IMR-90 (cell line): ENCODE results near the gene SMARCAD1. TPM values are rescaled to one million over a fixed set of nuclear protein-coding genes. Genes with fewer than 3 reads are reported as not detected.

Experiments
- ATAC-seq: fragments of 200-7000 bp; cut with Tn5 transposase; 2 replicates; pipeline ENCODE4 v1.9.1; 2020; ENCODE audit warnings: low read depth, mild to moderate bottlenecking, moderate library complexity
- BruUV-seq: library from RNA; stranded (reverse); fragments of 400-500 nt; replicated peaks from 2 replicates; lab custom pipeline; 2021; lab: Mats Ljungman, UMichigan
- CTCF ChIA-PET: fragments of 300-600 bp; formaldehyde crosslinking; extraction: SDS; loops from one replicate; lab custom pipeline; 2021; ENCODE audit warnings: antibody characterized with exemption; lab: Yijun Ruan, JAX
- POLR2A ChIA-PET: fragments of 300-600 bp; sonication (Branson Sonifier 250); formaldehyde crosslinking; loops from one replicate; lab custom pipeline; 2022; ENCODE audit warnings: antibody characterized with exemption; ENCODE audit not compliant: unreplicated experiment; lab: Charles Lee
- DNase-seq: peaks from one replicate; pipeline ENCODE4 v3.0.0; 2013
- H2AFZ ChIP-seq: replicated peaks from 2 replicates; pipeline ENCODE3; 2013; ENCODE audit warnings: low read length, mild to moderate bottlenecking; ENCODE audit not compliant: poor library complexity
- H2AK5ac ChIP-seq: 2 replicates; pipeline ENCODE4 v1.6.1; 2013; ENCODE audit warnings: low read depth, low read length, inconsistent platforms
- H2AK9ac ChIP-seq: replicated peaks from 2 replicates; pipeline ENCODE3; 2013; ENCODE audit warnings: mild to moderate bottlenecking, low read depth, low read length, moderate library complexity; ENCODE audit not compliant: poor library complexity
- H2BK120ac ChIP-seq: 2 replicates; pipeline ENCODE4 v1.6.1; 2013; ENCODE audit warnings: low read depth, low read length, inconsistent platforms
- H2BK15ac ChIP-seq: 3 replicates; pipeline ENCODE4 v1.6.1; 2013; ENCODE audit warnings: low read depth, low read length, inconsistent platforms
- H2BK20ac ChIP-seq: 2 replicates; pipeline ENCODE4 v1.6.1; 2013; ENCODE audit warnings: low read depth, mild to moderate bottlenecking, inconsistent platforms, low read length, moderate library complexity
- H2BK5ac ChIP-seq: 2 replicates; pipeline ENCODE4 v1.6.1; 2013; ENCODE audit warnings: mild to moderate bottlenecking, low read depth, low read length, inconsistent platforms; ENCODE audit not compliant: poor library complexity, severe bottlenecking
- H3K14ac ChIP-seq: replicated peaks from 2 replicates; pipeline ENCODE4 v1.6.1; 2013; ENCODE audit warnings: low read depth, low read length, inconsistent platforms
- H3K18ac ChIP-seq: 2 replicates; pipeline ENCODE4 v1.6.1; 2013; ENCODE audit warnings: low read depth, low read length, control low read depth
- H3K23ac ChIP-seq: 2 replicates; pipeline ENCODE4 v1.6.1; 2013; ENCODE audit warnings: low read depth, low read length, inconsistent platforms
- H3K27ac ChIP-seq: 2 replicates; pipeline ENCODE4 v1.5.1; 2013; ENCODE audit warnings: mild to moderate bottlenecking, control low read depth, low read length; ENCODE audit not compliant: insufficient read depth
- H3K27me3 ChIP-seq: 2 replicates; pipeline ENCODE4 v1.6.1; 2013; ENCODE audit warnings: low read length; ENCODE audit not compliant: control insufficient read depth, insufficient read depth
- H3K36me3 ChIP-seq: 2 replicates; pipeline ENCODE4 v1.6.1; 2013; ENCODE audit warnings: low read length, mixed read lengths; ENCODE audit not compliant: control insufficient read depth, insufficient read depth
- H3K4ac ChIP-seq: 2 replicates; pipeline ENCODE4 v1.6.1; 2013; ENCODE audit warnings: low read depth, low read length, inconsistent platforms
- H3K4me1 ChIP-seq: 2 replicates; pipeline ENCODE4 v1.6.1; 2013; ENCODE audit warnings: low read length, mixed read lengths; ENCODE audit not compliant: control insufficient read depth, insufficient read depth
- H3K4me2 ChIP-seq: 2 replicates; pipeline ENCODE4 v1.6.1; 2013; ENCODE audit warnings: low read depth, mild to moderate bottlenecking, control low read depth, low read length, moderate library complexity
- H3K4me3 ChIP-seq: 2 replicates; pipeline ENCODE4 v1.5.1; 2013; ENCODE audit warnings: low read depth, mild to moderate bottlenecking, control low read depth, low read length, moderate library complexity; ENCODE audit not compliant: insufficient read depth
- H3K56ac ChIP-seq: 2 replicates; pipeline ENCODE4 v1.6.1; 2013; ENCODE audit warnings: low read length, inconsistent platforms; ENCODE audit not compliant: insufficient read depth; ENCODE audit errors: extremely low read depth
- H3K79me1 ChIP-seq, 2 experiments: 2 replicates each; pipeline ENCODE4 v1.6.1; 2013; ENCODE audit warnings: low read length in 2 of 2, inconsistent platforms in 1 of 2, low read depth in 1 of 2
- H3K9ac ChIP-seq: 2 replicates; pipeline ENCODE4 v1.6.1; 2013; ENCODE audit warnings: low read depth, low read length, control low read depth
- H3K9me1 ChIP-seq: 2 replicates; pipeline ENCODE4 v1.6.1; 2013; ENCODE audit warnings: low read length, inconsistent platforms; ENCODE audit not compliant: insufficient read depth
- H3K9me3 ChIP-seq: 2 replicates; pipeline ENCODE4 v1.6.1; 2013; ENCODE audit warnings: low read length; ENCODE audit not compliant: control insufficient read depth, insufficient read depth
- H4K20me1 ChIP-seq: 2 replicates; pipeline ENCODE4 v1.6.1; 2013; ENCODE audit warnings: low read length, inconsistent platforms; ENCODE audit not compliant: insufficient read depth
- H4K5ac ChIP-seq: 2 replicates; pipeline ENCODE4 v1.6.1; 2013; ENCODE audit warnings: mild to moderate bottlenecking, low read depth, low read length, control low read depth
- H4K8ac ChIP-seq, 2 experiments: 2 replicates each; pipeline ENCODE4 v1.6.1; 2013; ENCODE audit warnings: low read depth in 2 of 2, low read length in 2 of 2, control low read depth in 1 of 2, inconsistent platforms in 1 of 2
- H4K91ac ChIP-seq: 2 replicates; pipeline ENCODE4 v1.6.1; 2013; ENCODE audit warnings: low read depth, low read length, inconsistent platforms; ENCODE audit not compliant: insufficient read depth
- BHLHE40 ChIP-seq: fragments of 150-350 bp; IDR thresholded peaks from 2 replicates; pipeline ENCODE4 v1.6.1; 2016; ENCODE audit warnings: mild to moderate bottlenecking, low read depth, low read length
- CEBPB ChIP-seq: IDR thresholded peaks from 2 replicates; pipeline ENCODE4 v1.6.1; 2012; ENCODE audit warnings: low read depth, low read length, improper control_type of control experiment
- CHD1 ChIP-seq: IDR thresholded peaks from 2 replicates; pipeline ENCODE4 v1.6.1; 2012; ENCODE audit warnings: low read depth, low read length, improper control_type of control experiment
- ELK1 ChIP-seq: fragments of 150-350 bp; IDR thresholded peaks from 2 replicates; pipeline ENCODE4 v1.6.1; 2016; ENCODE audit warnings: low read depth, mild to moderate bottlenecking, low read length, moderate library complexity, borderline replicate concordance
- FOS ChIP-seq: fragments of 150-350 bp; IDR thresholded peaks from 2 replicates; pipeline ENCODE4 v1.6.1; 2016; ENCODE audit warnings: low read depth, low read length
- MAFK ChIP-seq: IDR thresholded peaks from 2 replicates; pipeline ENCODE4 v1.6.1; 2012; ENCODE audit warnings: low read depth, low read length, improper control_type of control experiment
- MAZ ChIP-seq: IDR thresholded peaks from 2 replicates; pipeline ENCODE4 v1.6.1; 2012; ENCODE audit warnings: low read depth, mild to moderate bottlenecking, low read length, improper control_type of control experiment, moderate library complexity, borderline replicate concordance
- MXI1 ChIP-seq: IDR thresholded peaks from 2 replicates; pipeline ENCODE4 v1.6.1; 2012; ENCODE audit warnings: low read depth, mild to moderate bottlenecking, low read length, moderate library complexity, borderline replicate concordance
- NFE2L2 ChIP-seq: fragments of 150-350 bp; IDR thresholded peaks from 2 replicates; pipeline ENCODE4 v1.6.1; 2016; ENCODE audit warnings: low read depth, mild to moderate bottlenecking, low read length
- POLR2A ChIP-seq: IDR thresholded peaks from 2 replicates; pipeline ENCODE4 v1.6.1; 2012; ENCODE audit warnings: mild to moderate bottlenecking, low read depth, low read length
- RAD21 ChIP-seq: IDR thresholded peaks from 2 replicates; pipeline ENCODE4 v1.6.1; 2012; ENCODE audit warnings: low read length, improper control_type of control experiment
- RCOR1 ChIP-seq: IDR thresholded peaks from 2 replicates; pipeline ENCODE4 v1.6.1; 2012; ENCODE audit warnings: mild to moderate bottlenecking, low read length, improper control_type of control experiment; ENCODE audit not compliant: insufficient replicate concordance
- RFX5 ChIP-seq: IDR thresholded peaks from 2 replicates; pipeline ENCODE4 v1.8.0; 2012; ENCODE audit warnings: low read depth, mild to moderate bottlenecking, low read length, moderate library complexity
- SMC3 ChIP-seq: fragments of 150-350 bp; IDR thresholded peaks from 2 replicates; pipeline ENCODE4 v1.6.1; 2016; ENCODE audit warnings: low read depth, mild to moderate bottlenecking, antibody characterized with exemption, low read length, moderate library complexity
- USF2 ChIP-seq: fragments of 150-350 bp; IDR thresholded peaks from 2 replicates; pipeline ENCODE4 v1.6.1; 2017; ENCODE audit warnings: mild to moderate bottlenecking, antibody characterized with exemption, low read length, low read depth
- WGBS, 2 experiments: methylation state at CpG; one replicate each; pipeline versions ENCODE4 v1.1.5 to v1.1.7; 2013; ENCODE audit warnings: missing lambda C conversion rate in 2 of 2; ENCODE audit not compliant: insufficient read length in 1 of 2; ENCODE audit errors: extremely low coverage in 2 of 2; 5-methylcytosine and 5-hydroxymethylcytosine counted together
- dilution Hi-C: fragments of 300-500 bp; cut with HindIII; formaldehyde crosslinking; loops from one replicate; pipeline ENCODE4 v1.14.3; 2018; ENCODE audit warnings: low sequenced_read_pairs; ENCODE audit not compliant: unreplicated experiment
- in situ Hi-C: fragments of 300-500 bp; cut with MboI; formaldehyde crosslinking; loops from 3 replicates; pipeline ENCODE4 v1.14.3; 2019; ENCODE audit warnings: low sequenced_read_pairs, inconsistent platforms, mixed read lengths
- intact Hi-C: fragments of 100-400 bp; cut with micrococcal nuclease; formaldehyde crosslinking; loops from 2 replicates; pipeline ENCODE4 v1.10.0; 2022
- polyA plus RNA-seq, 3 experiments: library from polyadenylated mRNA; depleted of rRNA; stranded (reverse); fragments of >200 nt; gene quantifications; 2 replicates each; pipeline ENCODE4 v1.2.3, GENCODE V29; 2012; ENCODE audit warnings: low replicate concordance in 1 of 3
- total RNA-seq: library from RNA; depleted of rRNA; stranded (reverse); fragments of >200 nt; gene quantifications from 2 replicates; pipeline ENCODE4 v1.2.3, GENCODE V29; 2012
- TF ChIP-seq, protein P1 (sequence below): conservative IDR thresholded peaks from 2 replicates; pipeline ENCODE4 v1.5.1; 2012; ENCODE audit warnings: mild to moderate bottlenecking, low read depth, low read length, improper control_type of control experiment

The SMARCAD1 gene
- total and polyA plus RNA-seq, 2 of the 4 experiments (the other 2 are of a cell fraction): 12.3 to 35.3 TPM

- ChIA-PET POLR2A (no interaction called here), CTCF (no interaction called here)
- no CpG with 5 or more reads among the region's 2 CpGs for WGBS, 2 experiments
- Histone ChIP-seq H3K4me1 (peaks cover 2% of the 10 kb centered on the region; the same call in 1 of the 2 replicates), H3K4me3 (no peak overlapping the region), H3K23ac (no peak overlapping the region), H2AK9ac (no peak overlapping the region), H3K4ac (no peak overlapping the region), H2BK120ac (no peak overlapping the region), H3K14ac (no peak overlapping the region), H4K8ac (no peak overlapping the region), H2AK5ac (no peak overlapping the region), H3K9me1 (peaks cover 2% of the 10 kb centered on the region; the same call in 1 of the 2 replicates), H3K9ac (no peak overlapping the region), H4K91ac (no peak overlapping the region), H2BK20ac (no peak overlapping the region), H2AFZ (no peak overlapping the region), H3K18ac (no peak overlapping the region), H3K36me3 (peaks cover 17% of the 10 kb centered on the region), H2BK5ac (no peak overlapping the region), H3K27ac (no peak overlapping the region), H4K20me1 (no peaks in the 10 kb centered on the region), H2BK15ac (no peak overlapping the region), H3K79me1 (peaks cover 30 to 36% of the 10 kb centered on the region in 2 experiments), H4K5ac (no peak overlapping the region), H3K4me2 (no peak overlapping the region), H3K56ac (no peak overlapping the region), H3K27me3 (no peaks in the 10 kb centered on the region), H3K9me3 (no peaks in the 10 kb centered on the region)
- TF ChIP-seq MXI1: no peak
- TF ChIP-seq RCOR1: no peak
- TF ChIP-seq RAD21: no peak
- TF ChIP-seq MAFK: no peak
- no peak for TF ChIP-seq SMC3
- TF ChIP-seq BHLHE40: no peak
- TF ChIP-seq USF2: no peak
- TF ChIP-seq MAZ: no peak
- no peak for TF ChIP-seq FOS
- no peak for TF ChIP-seq NFE2L2
- no peak for TF ChIP-seq RFX5
- TF ChIP-seq ELK1: no peak
- TF ChIP-seq, protein P1, sequence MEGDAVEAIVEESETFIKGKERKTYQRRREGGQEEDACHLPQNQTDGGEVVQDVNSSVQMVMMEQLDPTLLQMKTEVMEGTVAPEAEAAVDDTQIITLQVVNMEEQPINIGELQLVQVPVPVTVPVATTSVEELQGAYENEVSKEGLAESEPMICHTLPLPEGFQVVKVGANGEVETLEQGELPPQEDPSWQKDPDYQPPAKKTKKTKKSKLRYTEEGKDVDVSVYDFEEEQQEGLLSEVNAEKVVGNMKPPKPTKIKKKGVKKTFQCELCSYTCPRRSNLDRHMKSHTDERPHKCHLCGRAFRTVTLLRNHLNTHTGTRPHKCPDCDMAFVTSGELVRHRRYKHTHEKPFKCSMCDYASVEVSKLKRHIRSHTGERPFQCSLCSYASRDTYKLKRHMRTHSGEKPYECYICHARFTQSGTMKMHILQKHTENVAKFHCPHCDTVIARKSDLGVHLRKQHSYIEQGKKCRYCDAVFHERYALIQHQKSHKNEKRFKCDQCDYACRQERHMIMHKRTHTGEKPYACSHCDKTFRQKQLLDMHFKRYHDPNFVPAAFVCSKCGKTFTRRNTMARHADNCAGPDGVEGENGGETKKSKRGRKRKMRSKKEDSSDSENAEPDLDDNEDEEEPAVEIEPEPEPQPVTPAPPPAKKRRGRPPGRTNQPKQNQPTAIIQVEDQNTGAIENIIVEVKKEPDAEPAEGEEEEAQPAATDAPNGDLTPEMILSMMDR: no peak
- TF ChIP-seq CEBPB: no peak
- no peak for TF ChIP-seq CHD1
- TF ChIP-seq POLR2A: no peak
- in situ Hi-C loops (no loop called here), dilution Hi-C loops (no loop called here), intact Hi-C loops (no loop called here)
- no TSS peak for BruUV-seq
- DNase-seq (no peak), ATAC-seq (no peak)
Observed at GRCh38 chr4:94211861-94212260, 4.2 kb downstream of the SMARCAD1 start.
